ENCODE data around the gene CDK13.
"Not testable (repeated sequence)": the region's sequence is repeated elsewhere in the genome, so short reads cannot be mapped to it uniquely, and the experiment has no call there.

Gene CDK13

DNA sequence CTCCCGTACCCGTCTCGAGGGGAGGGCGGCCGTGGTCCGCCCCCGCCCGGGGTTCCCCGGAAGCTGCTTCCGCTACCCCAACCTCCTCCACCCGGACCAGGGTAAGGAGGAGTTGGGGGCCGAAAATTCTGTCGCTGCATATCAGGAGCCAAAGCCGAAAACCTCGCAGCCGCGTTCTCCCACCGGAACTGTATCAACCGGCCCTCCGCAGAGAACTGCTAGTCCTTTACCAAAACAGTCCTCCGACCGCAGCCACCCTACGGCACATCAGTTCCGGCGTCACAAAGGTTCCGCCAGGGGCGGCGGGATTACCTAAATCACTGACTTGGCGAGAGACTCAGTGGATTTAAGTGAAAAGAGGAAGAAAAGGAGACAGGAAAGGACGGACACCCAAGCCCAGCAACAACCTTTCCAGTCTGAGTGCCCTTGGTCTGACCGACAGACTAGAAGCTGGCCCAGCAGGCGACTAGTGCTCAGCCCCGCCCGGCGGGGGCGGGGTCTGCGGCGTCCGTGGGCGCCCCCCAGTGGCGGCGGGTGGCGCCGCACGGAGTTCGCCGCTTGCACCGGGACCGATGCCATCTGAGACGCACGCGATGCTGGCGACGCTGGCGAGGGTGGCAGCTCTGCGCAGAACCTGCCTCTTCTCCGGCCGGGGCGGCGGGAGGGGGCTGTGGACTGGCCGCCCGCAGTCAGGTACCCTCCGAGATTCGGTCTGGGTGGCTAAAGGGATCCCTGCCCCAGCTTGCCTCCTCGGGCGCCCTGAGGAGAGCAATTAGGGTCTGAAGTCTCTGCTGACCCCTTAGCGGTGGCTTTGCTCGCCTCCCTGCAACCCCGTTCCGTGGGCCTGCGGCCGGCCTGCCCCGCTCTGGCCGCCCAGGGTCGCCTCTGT is 184.6 kb downstream of the CDK13 start, which contains the start of the genes MPLKIP and SUGCT:
TSS of gene MPLKIP (minus strand) at position 195 of the 889 bp plus-strand sequence. CDS start at position 140, 55 bp downstream.
TSS of gene SUGCT (plus strand) at position 578 of the 889 bp plus-strand sequence.
- peak; percentile 85 for ATAC-seq (replicated peaks; ENCODE audit: extremely low read depth, poor library complexity, severe bottlenecking)
- Mint-ChIP-seq H3K9me3 (no peaks in the 10 kb centered on the region), H3K4me3 (peak within 1 kb of the TSS; percentile 92), H3K27ac (ENCODE audit: low read depth) (peak within 1 kb of the TSS; percentile 84), H3K27me3 (no peaks in the 10 kb centered on the region), H3K4me1 (peaks cover 10% of the 10 kb centered on the region), H3K36me3 (ENCODE audit: insufficient read depth) (peaks cover 14% of the 10 kb centered on the region)
- DNase-seq (ENCODE audit: low spot score in 2 of 2), result peak; percentile 88 to 92

DNA sequence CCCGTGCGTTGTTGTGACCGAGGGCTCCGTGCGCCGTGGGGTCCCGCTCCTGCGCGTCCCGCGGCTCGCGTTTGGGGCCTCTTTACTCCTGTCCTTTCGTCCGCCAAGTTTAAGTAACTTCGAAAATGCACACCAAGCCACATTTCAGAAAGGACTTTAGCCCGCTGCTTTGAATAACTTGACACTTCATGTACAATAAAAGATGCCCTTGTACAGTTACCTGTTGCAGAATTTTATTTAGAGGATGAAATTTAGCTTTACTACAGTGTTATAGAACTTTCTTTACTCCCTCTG is 185.2 kb downstream of the CDK13 start:
- H3K9me3 Mint-ChIP-seq, result no peaks in the 10 kb centered on the region
- ATAC-seq (replicated peaks; ENCODE audit: extremely low read depth, poor library complexity, severe bottlenecking), result no peak
- peaks cover 10% of the 10 kb centered on the region for H3K4me1 Mint-ChIP-seq

DNA sequence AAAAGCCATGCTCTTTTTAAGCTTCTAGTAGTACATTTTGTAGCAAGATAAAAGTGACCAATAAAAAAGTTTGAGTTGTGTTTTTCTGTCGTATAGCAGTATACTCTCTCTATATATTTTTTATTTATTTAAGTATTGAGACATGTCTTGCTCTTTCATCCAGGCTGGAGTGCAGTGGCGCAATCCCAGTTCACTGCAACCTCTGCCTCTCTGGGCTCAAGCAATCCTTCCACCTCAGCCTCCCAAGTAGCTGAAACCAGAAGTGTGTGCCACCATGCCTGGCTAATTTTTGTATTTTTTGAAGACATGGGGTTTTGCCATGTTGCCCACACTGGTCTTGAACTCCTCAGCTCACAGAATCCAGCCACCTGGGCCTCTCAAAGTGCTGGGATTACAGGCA is 187.5 kb downstream of the CDK13 start:
- DNase-seq (ENCODE audit: low spot score in 2 of 2) (no peak), ATAC-seq (replicated peaks; ENCODE audit: extremely low read depth, poor library complexity, severe bottlenecking) (no peak)
- H3K36me3 Mint-ChIP-seq (ENCODE audit: insufficient read depth), result peaks cover 12% of the 10 kb centered on the region
- H3K4me3 Mint-ChIP-seq, result no peak overlapping the region
- no peak overlapping the region for H3K27ac Mint-ChIP-seq (ENCODE audit: low read depth)
- peaks cover 1% of the 10 kb centered on the region for H3K4me1 Mint-ChIP-seq
- H3K9me3 Mint-ChIP-seq, result no peaks in the 10 kb centered on the region
- peaks cover 10% of the 10 kb centered on the region for H3K27me3 Mint-ChIP-seq

More for the DNA sequence above, 185.2 kb downstream of the CDK13 start:
- Mint-ChIP-seq H3K27me3 (no peaks in the 10 kb centered on the region), H3K36me3 (ENCODE audit: insufficient read depth) (peaks cover 14% of the 10 kb centered on the region), H3K4me3 (peak overlapping the region; percentile 92), H3K27ac (ENCODE audit: low read depth) (no peak overlapping the region)
- DNase-seq (ENCODE audit: low spot score in 2 of 2), result no peak

DNA sequence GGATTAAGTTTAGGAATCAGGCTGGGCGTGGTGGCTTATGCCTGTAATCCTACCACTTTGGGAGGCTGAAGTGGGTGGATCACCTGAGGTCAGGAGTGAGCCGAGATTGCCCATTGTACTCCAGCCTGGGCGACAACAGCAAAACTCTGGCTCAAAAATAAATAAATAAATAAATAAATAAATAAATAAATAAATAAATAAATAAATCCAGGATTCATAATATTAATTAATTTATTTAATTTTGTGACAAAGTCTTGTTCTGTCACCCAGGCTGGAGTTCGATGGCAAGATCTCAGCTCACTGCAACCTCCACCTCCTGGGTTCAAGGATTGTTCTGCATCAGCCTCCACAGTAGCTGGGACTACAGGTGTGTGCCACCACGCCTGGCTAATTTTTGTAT is 188.9 kb downstream of the CDK13 start:
- Mint-ChIP-seq H3K36me3 (ENCODE audit: insufficient read depth) (peaks cover 6% of the 10 kb centered on the region), H3K27me3 (peaks cover 20% of the 10 kb centered on the region)
- no peak for ATAC-seq (replicated peaks; ENCODE audit: extremely low read depth, poor library complexity, severe bottlenecking)

DNA sequence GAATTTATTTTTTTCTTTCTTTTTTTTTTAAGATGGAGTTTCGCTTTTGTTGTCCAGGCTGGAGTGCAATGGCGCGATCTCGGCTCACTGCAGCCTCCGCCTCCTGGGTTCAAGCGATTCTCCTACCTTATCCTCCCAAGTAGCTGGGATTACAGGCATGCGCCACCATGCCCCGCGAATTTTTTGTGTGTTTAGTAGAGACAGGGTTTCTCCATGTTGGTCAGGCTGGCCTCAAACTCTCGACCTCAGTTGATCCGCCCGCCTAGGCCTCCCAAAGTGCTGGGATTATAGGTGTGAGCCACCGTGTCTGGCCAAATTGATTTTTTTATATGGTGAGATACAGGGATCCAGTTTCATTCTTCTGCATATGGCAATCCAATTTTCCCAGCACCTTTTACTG is 189.8 kb downstream of the CDK13 start:
- ATAC-seq (replicated peaks; ENCODE audit: extremely low read depth, poor library complexity, severe bottlenecking); H3K9me3 Mint-ChIP-seq; H3K36me3 Mint-ChIP-seq (ENCODE audit: insufficient read depth); DNase-seq (ENCODE audit: low spot score in 2 of 2); H3K27ac Mint-ChIP-seq (ENCODE audit: low read depth); H3K4me1 Mint-ChIP-seq; H3K4me3 Mint-ChIP-seq: not testable (repeated sequence)
- peaks cover 25% of the 10 kb centered on the region for H3K27me3 Mint-ChIP-seq

More for the DNA sequence above, 188.9 kb downstream of the CDK13 start:
- Mint-ChIP-seq H3K27ac (ENCODE audit: low read depth) (no peak overlapping the region), H3K4me1 (no peaks in the 10 kb centered on the region), H3K4me3 (no peak overlapping the region), H3K9me3 (no peaks in the 10 kb centered on the region)
- DNase-seq (ENCODE audit: low spot score in 2 of 2), result no peak

DNA sequence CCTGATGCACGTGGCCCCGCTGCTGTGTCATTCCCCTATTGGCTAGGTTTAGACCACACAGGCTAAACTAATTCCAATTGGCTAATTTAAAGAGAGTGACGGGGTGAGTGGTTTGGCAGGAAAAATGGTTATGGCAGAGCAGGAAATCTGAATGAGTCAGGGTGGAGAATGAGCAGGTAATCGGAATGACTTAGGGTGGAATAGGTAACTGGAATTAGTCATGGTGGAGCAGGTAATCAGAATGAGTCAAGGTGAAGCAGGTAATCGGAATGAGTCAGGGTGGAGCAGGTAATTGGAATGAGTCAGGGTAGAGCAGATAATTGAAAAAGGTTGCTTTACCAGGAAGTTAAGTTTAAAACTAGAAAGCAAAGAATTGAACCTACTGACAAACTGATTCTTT is 191.9 kb downstream of the CDK13 start:
- H3K27ac Mint-ChIP-seq (ENCODE audit: low read depth); H3K4me3 Mint-ChIP-seq; DNase-seq (ENCODE audit: low spot score in 2 of 2); ATAC-seq (replicated peaks; ENCODE audit: extremely low read depth, poor library complexity, severe bottlenecking); H3K9me3 Mint-ChIP-seq; H3K36me3 Mint-ChIP-seq (ENCODE audit: insufficient read depth); H3K4me1 Mint-ChIP-seq: not testable (repeated sequence)
- H3K27me3 Mint-ChIP-seq, result peaks cover 44% of the 10 kb centered on the region

DNA sequence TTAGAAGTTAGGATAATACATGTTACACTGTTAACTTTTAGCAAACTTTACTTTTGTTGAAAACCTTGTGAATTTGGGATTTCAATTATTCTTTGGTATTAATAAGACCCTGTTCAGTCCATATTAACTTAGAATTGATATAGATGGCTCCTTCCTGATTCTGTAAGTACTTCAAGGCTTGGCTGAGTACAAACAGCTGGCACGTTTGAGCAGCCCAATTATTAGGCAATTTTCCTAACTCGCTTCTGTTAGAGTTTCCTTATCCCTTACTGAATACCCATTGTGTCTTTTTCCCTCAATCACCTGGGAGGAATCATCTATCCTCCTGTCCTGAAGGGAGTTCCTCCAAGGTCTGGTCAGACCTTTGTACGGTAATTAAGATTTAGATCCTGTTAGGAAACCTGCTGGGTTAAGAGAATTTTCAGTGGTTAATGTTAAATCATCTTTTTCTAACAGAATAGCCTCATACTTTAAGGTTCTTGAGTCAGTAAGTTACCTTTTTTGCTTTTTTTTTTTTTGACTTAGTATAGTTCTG is 195.6 kb downstream of the CDK13 start:
- H3K9me3 Mint-ChIP-seq; H3K4me3 Mint-ChIP-seq; H3K4me1 Mint-ChIP-seq; DNase-seq (ENCODE audit: low spot score in 2 of 2); ATAC-seq (replicated peaks; ENCODE audit: extremely low read depth, poor library complexity, severe bottlenecking); H3K27ac Mint-ChIP-seq (ENCODE audit: low read depth); H3K36me3 Mint-ChIP-seq (ENCODE audit: insufficient read depth): not testable (repeated sequence)
- H3K27me3 Mint-ChIP-seq, result peaks cover 72% of the 10 kb centered on the region

DNA sequence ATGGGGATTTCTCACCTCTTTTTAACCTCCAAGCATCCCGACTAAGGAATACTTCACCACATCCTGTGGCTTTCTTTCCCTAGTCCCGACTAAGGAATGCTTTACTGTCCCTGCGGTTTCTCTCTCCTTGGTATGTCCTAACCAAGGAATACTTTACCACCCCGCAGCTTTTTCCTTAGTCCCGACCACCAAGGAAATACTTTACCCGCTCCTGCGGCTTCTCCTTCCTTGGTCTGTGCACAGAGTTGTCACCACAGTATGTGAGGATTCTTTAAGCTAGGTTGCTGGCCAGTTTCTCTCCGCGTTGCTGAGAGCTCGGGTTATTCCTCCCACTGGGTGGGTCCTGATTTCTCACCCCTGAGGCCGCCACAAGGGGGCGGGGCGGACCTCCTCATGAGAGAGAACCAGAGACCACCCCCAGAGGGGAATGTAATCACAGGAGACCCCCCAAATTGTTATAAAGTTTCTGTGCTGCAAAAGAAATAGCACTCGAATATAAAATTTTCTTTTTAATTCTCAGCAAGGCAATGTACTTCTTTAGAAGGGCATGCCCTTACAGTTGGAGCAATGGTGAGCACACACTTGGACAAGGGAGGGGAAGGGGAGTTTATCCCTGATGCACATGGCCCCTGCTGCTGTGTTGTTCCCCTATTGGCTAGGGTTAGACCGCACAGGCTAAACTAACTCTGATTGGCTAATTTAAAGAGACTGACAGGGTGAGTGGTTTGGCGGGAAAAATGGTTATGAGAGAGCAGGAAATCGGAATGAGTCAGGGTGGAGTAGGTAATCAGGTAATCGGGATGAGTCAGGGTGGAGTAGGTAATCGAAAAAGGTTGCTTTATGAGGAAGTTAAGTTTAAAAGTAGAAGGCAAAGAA is 197.6 kb downstream of the CDK13 start:
- peaks cover 3% of the 10 kb centered on the region for H3K36me3 Mint-ChIP-seq (ENCODE audit: insufficient read depth)
- H3K4me3 Mint-ChIP-seq, result no peak overlapping the region
- no peak for ATAC-seq (replicated peaks; ENCODE audit: extremely low read depth, poor library complexity, severe bottlenecking)
- peaks cover 68% of the 10 kb centered on the region for H3K27me3 Mint-ChIP-seq
- no peak overlapping the region for H3K27ac Mint-ChIP-seq (ENCODE audit: low read depth)
- no peaks in the 10 kb centered on the region for H3K9me3 Mint-ChIP-seq
- no peaks in the 10 kb centered on the region for H3K4me1 Mint-ChIP-seq
- no peak for DNase-seq (ENCODE audit: low spot score in 2 of 2)

DNA sequence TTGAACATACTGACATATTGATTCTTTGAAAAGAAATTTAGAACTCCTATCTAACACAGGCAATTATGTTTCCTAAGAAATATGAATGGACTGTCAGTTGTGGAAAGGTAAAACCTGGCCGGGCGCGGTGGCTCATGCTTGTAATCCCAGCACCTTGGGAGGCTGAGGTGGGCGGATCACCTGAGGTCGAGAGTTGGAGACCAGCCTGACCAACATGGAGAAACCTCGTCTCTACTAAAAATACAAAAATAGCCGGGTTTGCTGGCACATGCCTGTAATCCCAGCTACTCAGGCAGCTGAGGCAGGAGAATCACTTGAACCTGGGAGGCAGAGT is 198.2 kb downstream of the CDK13 start:
- not testable (repeated sequence) for H3K36me3 Mint-ChIP-seq (ENCODE audit: insufficient read depth); H3K27ac Mint-ChIP-seq (ENCODE audit: low read depth); H3K4me1 Mint-ChIP-seq; DNase-seq (ENCODE audit: low spot score in 2 of 2); H3K9me3 Mint-ChIP-seq; ATAC-seq (replicated peaks; ENCODE audit: extremely low read depth, poor library complexity, severe bottlenecking); H3K4me3 Mint-ChIP-seq
- peaks cover 65% of the 10 kb centered on the region for H3K27me3 Mint-ChIP-seq

DNA sequence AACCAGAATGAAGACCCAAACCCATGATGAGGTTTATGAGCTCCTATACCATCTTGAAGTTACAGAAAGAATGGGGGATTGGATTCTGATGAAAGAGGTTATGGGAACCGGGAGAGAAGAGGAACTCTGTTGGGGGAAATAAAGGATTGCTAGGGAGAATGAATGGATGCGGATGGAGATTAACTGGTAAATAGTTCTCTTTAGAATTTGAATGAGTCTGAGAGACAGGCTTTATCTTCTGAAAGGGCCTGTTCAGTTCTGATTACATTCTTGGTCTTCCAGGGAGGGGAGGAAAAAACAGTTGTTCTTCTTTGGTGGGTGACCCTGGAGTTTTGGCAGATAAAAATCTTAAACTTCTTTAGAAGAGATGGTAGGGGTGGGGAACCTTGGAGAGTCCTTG is 198.6 kb downstream of the CDK13 start:
- Mint-ChIP-seq H3K27ac (ENCODE audit: low read depth) (no peak overlapping the region), H3K36me3 (ENCODE audit: insufficient read depth) (peaks cover 3% of the 10 kb centered on the region), H3K4me1 (no peaks in the 10 kb centered on the region), H3K9me3 (no peaks in the 10 kb centered on the region), H3K4me3 (no peak overlapping the region), H3K27me3 (peaks cover 61% of the 10 kb centered on the region)
- no peak for ATAC-seq (replicated peaks; ENCODE audit: extremely low read depth, poor library complexity, severe bottlenecking)
- DNase-seq (ENCODE audit: low spot score in 2 of 2), result no peak
